ENCODE results near the gene ZNF691. TPM values are rescaled to one million over a fixed set of nuclear protein-coding genes. Genes with fewer than 3 reads are reported as not detected.
"Not testable (repeated sequence)": the region's sequence is repeated elsewhere in the genome, so short reads cannot be mapped to it uniquely, and the experiment has no call there.

The ZNF691 gene
- total RNA-seq, 1 donor from 2014 or later: 3.7 TPM

- no peak for DNase-seq (ENCODE audit: low read depth)
- no peak overlapping the region for H3K4me3 ChIP-seq (ENCODE audit: low read depth, low read length)
- TF ChIP-seq, protein P1, sequence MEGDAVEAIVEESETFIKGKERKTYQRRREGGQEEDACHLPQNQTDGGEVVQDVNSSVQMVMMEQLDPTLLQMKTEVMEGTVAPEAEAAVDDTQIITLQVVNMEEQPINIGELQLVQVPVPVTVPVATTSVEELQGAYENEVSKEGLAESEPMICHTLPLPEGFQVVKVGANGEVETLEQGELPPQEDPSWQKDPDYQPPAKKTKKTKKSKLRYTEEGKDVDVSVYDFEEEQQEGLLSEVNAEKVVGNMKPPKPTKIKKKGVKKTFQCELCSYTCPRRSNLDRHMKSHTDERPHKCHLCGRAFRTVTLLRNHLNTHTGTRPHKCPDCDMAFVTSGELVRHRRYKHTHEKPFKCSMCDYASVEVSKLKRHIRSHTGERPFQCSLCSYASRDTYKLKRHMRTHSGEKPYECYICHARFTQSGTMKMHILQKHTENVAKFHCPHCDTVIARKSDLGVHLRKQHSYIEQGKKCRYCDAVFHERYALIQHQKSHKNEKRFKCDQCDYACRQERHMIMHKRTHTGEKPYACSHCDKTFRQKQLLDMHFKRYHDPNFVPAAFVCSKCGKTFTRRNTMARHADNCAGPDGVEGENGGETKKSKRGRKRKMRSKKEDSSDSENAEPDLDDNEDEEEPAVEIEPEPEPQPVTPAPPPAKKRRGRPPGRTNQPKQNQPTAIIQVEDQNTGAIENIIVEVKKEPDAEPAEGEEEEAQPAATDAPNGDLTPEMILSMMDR (conservative IDR thresholded peaks at IDR 0.05; ENCODE audit: low read depth, low read length): no peak
Measured at GRCh38 chr1:42860339-42861013, 14.1 kb downstream of the ZNF691 start.

DNA sequence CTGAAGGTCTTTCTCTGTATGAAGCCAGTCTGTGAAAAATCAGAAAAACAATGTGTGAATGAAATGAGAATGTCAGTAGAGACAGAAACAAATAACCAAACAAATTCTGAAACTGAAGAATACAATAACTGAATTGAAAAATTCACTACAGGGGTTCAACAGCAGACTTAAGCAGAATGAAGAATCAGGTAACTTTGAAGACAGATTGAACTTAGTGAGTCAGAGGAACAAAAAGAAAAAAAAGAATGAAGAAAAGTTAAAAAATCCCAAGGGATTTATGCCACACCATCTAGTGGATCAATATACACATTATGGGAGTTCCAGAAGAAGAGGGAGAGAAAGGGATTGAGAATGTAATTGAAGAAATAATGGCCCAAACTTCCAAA lies 14.6 kb downstream of the ZNF691 start:
- TF ChIP-seq, protein P1 (conservative IDR thresholded peaks at IDR 0.05; ENCODE audit: low read depth, low read length): no peak
- no peak overlapping the region for H3K4me3 ChIP-seq (ENCODE audit: low read depth, low read length)
- DNase-seq (ENCODE audit: low read depth): no peak

GRCh38 chr1:42866549-42866948 lies 20.1 kb downstream of the ZNF691 start:
- no peak for DNase-seq (ENCODE audit: low read depth)
- TF ChIP-seq, protein P1 (conservative IDR thresholded peaks at IDR 0.05; ENCODE audit: low read depth, low read length): no peak
- H3K4me3 ChIP-seq (ENCODE audit: low read depth, low read length): no peak overlapping the region

GRCh38 chr1:42868466-42868865 lies 22.1 kb downstream of the ZNF691 start:
- not testable (repeated sequence) for DNase-seq (ENCODE audit: low read depth); H3K4me3 ChIP-seq (ENCODE audit: low read depth, low read length)

- not testable (repeated sequence) for H3K4me3 ChIP-seq (ENCODE audit: low read depth, low read length); DNase-seq (ENCODE audit: low read depth)
Measured at GRCh38 chr1:42869254-42869653, 22.8 kb downstream of the ZNF691 start.

DNA sequence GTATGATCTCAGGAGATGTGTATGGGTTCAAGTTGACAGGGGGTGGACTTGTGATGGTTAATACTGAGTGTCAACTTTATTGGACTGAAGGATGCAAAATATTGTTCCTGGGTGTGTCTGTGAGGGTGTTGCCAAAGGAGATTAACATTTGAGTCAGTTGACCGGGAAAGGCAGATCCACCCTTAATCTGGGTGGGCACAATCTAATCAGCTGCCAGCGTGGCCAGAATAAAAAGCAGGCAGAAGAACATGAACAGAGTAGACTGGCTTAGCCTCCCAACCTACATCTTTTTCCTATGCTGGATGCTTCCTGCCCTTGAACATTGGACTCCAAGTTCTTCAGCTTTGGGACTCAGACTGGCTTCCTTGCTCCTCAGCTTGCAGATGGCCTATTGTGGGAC lies 23.3 kb downstream of the ZNF691 start:
- H3K4me3 ChIP-seq (ENCODE audit: low read depth, low read length); DNase-seq (ENCODE audit: low read depth): not testable (repeated sequence)

- not testable (repeated sequence) for H3K4me3 ChIP-seq (ENCODE audit: low read depth, low read length); DNase-seq (ENCODE audit: low read depth)
Measured at GRCh38 chr1:42873108-42873507, 26.7 kb downstream of the ZNF691 start.

- H3K4me3 ChIP-seq (ENCODE audit: low read depth, low read length): no peak overlapping the region
- TF ChIP-seq, protein P1 (conservative IDR thresholded peaks at IDR 0.05; ENCODE audit: low read depth, low read length): no peak
- no peak for DNase-seq (ENCODE audit: low read depth)
Measured at GRCh38 chr1:42873670-42874069, 27.3 kb downstream of the ZNF691 start.

DNA sequence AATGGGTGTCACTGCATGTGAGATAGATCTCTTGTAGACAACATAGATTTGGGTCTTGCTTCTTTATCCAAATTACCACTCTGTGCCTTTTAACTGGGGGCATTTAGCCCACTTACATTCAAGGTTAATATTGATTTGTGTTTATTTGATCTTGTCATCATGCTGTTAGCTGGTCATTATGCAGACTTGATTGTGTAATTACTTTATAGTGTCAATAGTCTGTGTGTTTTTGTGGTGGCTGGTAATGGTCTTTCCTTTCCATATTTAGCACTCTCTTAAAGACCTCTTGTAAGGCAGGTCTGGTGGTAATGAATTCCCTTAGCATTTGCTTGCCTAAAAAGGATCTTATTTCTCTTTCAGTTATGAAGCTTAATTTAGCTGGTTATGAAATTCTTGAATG lies 29.6 kb downstream of the ZNF691 start:
- H3K4me3 ChIP-seq (ENCODE audit: low read depth, low read length): no peak overlapping the region
- TF ChIP-seq, protein P1 (conservative IDR thresholded peaks at IDR 0.05; ENCODE audit: low read depth, low read length): no peak
- no peak for DNase-seq (ENCODE audit: low read depth)
